ENCODE results near the gene CCDC136.

Gene CCDC136

GRCh38 chr7:128745706-128746105, 46.1 kb upstream of the CCDC136 start:
- TF ChIP-seq MAX (IDR thresholded peaks at IDR 0.05) (no peak), CEBPB (IDR thresholded peaks at IDR 0.05) (no peak), TAF1 (IDR thresholded peaks at IDR 0.05; ENCODE audit: low read depth) (no peak), USF1 (IDR thresholded peaks at IDR 0.05) (no peak), REST (IDR thresholded peaks at IDR 0.05; ENCODE audit: low read depth) (no peak), RAD21 (IDR thresholded peaks at IDR 0.05; ENCODE audit: low read depth) (no peak), FOXM1 (IDR thresholded peaks at IDR 0.05; ENCODE audit: borderline replicate concordance, low read depth) (no peak), TEAD4 (IDR thresholded peaks at IDR 0.05) (no peak), NFIC (IDR thresholded peaks at IDR 0.05) (no peak), EP300 (IDR thresholded peaks at IDR 0.05; ENCODE audit: borderline replicate concordance) (no peak), TCF12 (IDR thresholded peaks at IDR 0.05; ENCODE audit: low read depth) (no peak), CREB1 (IDR thresholded peaks at IDR 0.05; ENCODE audit: low read depth) (no peak), EGR1 (IDR thresholded peaks at IDR 0.05) (no peak), ZBTB7A (IDR thresholded peaks at IDR 0.05; ENCODE audit: low read depth) (no peak), YY1 (IDR thresholded peaks at IDR 0.05; ENCODE audit: low read depth) (no peak)

GRCh38 chr7:128747327-128748079, 44.3 kb upstream of the CCDC136 start:
- TF ChIP-seq YY1 (IDR thresholded peaks at IDR 0.05; ENCODE audit: low read depth) (no peak), NFIC (IDR thresholded peaks at IDR 0.05) (no peak), MAX (IDR thresholded peaks at IDR 0.05) (no peak), ZBTB7A (IDR thresholded peaks at IDR 0.05; ENCODE audit: low read depth) (no peak), TAF1 (IDR thresholded peaks at IDR 0.05; ENCODE audit: low read depth) (no peak), RAD21 (IDR thresholded peaks at IDR 0.05; ENCODE audit: low read depth) (no peak), EGR1 (IDR thresholded peaks at IDR 0.05) (no peak), REST (IDR thresholded peaks at IDR 0.05; ENCODE audit: low read depth) (no peak), TCF12 (IDR thresholded peaks at IDR 0.05; ENCODE audit: low read depth) (no peak), USF1 (IDR thresholded peaks at IDR 0.05) (no peak), EP300 (IDR thresholded peaks at IDR 0.05; ENCODE audit: borderline replicate concordance) (no peak), CREB1 (IDR thresholded peaks at IDR 0.05; ENCODE audit: low read depth) (no peak), FOXM1 (IDR thresholded peaks at IDR 0.05; ENCODE audit: borderline replicate concordance, low read depth) (no peak), TEAD4 (IDR thresholded peaks at IDR 0.05) (no peak), CEBPB (IDR thresholded peaks at IDR 0.05) (no peak)

GRCh38 chr7:128752251-128752650, 39.5 kb upstream of the CCDC136 start:
- TF ChIP-seq REST (IDR thresholded peaks at IDR 0.05; ENCODE audit: low read depth) (no peak), RAD21 (IDR thresholded peaks at IDR 0.05; ENCODE audit: low read depth) (no peak), TAF1 (IDR thresholded peaks at IDR 0.05; ENCODE audit: low read depth) (no peak), EGR1 (IDR thresholded peaks at IDR 0.05) (no peak), EP300 (IDR thresholded peaks at IDR 0.05; ENCODE audit: borderline replicate concordance) (no peak), YY1 (IDR thresholded peaks at IDR 0.05; ENCODE audit: low read depth) (no peak), CEBPB (IDR thresholded peaks at IDR 0.05) (no peak), USF1 (IDR thresholded peaks at IDR 0.05) (no peak), FOXM1 (IDR thresholded peaks at IDR 0.05; ENCODE audit: borderline replicate concordance, low read depth) (no peak), MAX (IDR thresholded peaks at IDR 0.05) (no peak), ZBTB7A (IDR thresholded peaks at IDR 0.05; ENCODE audit: low read depth) (no peak), NFIC (IDR thresholded peaks at IDR 0.05) (no peak), TCF12 (IDR thresholded peaks at IDR 0.05; ENCODE audit: low read depth) (no peak), CREB1 (IDR thresholded peaks at IDR 0.05; ENCODE audit: low read depth) (no peak), TEAD4 (IDR thresholded peaks at IDR 0.05) (no peak)
